Neural crest cell (in vitro differentiated cells): ENCODE results near the gene ARHGEF4. TPM values are rescaled to one million over a fixed set of nuclear protein-coding genes. Genes with fewer than 3 reads are reported as not detected.
A peak's percentile ranks its signal among the peaks of the same experiment; 100 is the strongest.

Experiments
- DNase-seq: peaks from one replicate; pipeline ENCODE4 v3.0.0; 2021; ENCODE audit warnings: low read depth, mixed read lengths, low spot score
- H3K27ac Mint-ChIP-seq: one replicate; pipeline ENCODE4 v1.8.0; 2021; ENCODE audit warnings: mild to moderate bottlenecking, mixed read lengths; ENCODE audit not compliant: unreplicated experiment
- H3K27me3 Mint-ChIP-seq: 2 replicates; pipeline ENCODE4 v1.8.0; 2021; ENCODE audit warnings: low read depth, mild to moderate bottlenecking, mixed read lengths
- H3K36me3 Mint-ChIP-seq: 2 replicates; pipeline ENCODE4 v1.8.0; 2021; ENCODE audit warnings: low read depth, mild to moderate bottlenecking, mixed read lengths
- H3K4me1 Mint-ChIP-seq: 2 replicates; pipeline ENCODE4 v1.8.0; 2021; ENCODE audit warnings: mixed read lengths
- H3K4me3 Mint-ChIP-seq: one replicate; pipeline ENCODE4 v1.8.0; 2021; ENCODE audit warnings: mild to moderate bottlenecking, mixed read lengths
- H3K9me3 Mint-ChIP-seq: 2 replicates; pipeline ENCODE4 v1.8.0; 2021; ENCODE audit warnings: mixed read lengths
- total RNA-seq: library from RNA; stranded (reverse); gene quantifications from 2 replicates; pipeline ENCODE4 v1.2.1, GENCODE V29; 2021
- TF ChIP-seq, protein P1 (sequence below): fragments of 200-600 bp; sonication (generic); conservative IDR thresholded peaks from 2 replicates; pipeline ENCODE4 v1.5.0; 2021; ENCODE audit warnings: antibody characterized with exemption, mild to moderate bottlenecking

Gene ARHGEF4
- total RNA-seq, 1 donor from 2014 or later = 22.1 TPM

DNA sequence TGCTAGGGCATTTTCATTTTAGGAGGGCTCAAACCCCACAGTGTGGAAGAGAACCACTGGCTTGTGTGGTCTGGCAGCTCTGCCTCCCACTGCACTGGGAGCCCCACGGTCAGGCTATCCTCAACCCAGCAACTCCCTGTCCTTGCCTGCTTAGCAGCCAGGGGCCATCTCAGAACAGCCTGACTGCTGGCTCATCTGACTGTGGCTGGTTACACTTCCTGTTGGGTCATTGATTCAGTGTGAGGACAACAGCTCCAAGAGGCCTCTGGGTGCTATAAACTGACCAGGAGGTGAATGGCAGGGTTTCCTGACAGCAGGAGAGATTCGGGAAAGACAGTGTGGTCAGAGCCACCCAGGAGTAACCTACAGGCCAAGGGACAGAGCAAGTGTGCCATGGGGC, 41.3 kb upstream of the ARHGEF4 start:
- peak overlapping the region; percentile 14 for H3K4me3 Mint-ChIP-seq

DNA sequence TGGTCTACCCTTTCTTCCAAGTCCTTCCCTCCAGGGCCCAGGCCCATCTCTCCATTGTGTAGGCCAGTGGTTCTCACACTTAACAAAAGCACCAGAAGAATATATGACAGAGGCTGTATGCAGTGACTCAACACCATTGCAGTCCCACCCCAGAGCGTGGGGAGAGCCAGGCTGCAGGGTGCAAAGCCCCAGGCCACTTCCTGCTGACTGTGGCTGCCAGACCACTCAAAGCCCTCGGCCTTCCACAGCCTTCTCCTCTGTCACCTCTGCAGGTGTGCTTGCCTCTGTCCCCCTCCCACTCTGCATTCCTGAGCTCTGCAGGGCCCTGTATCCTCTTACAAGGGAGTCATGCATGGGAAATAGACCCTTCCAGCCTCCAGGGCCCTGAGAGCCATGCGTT, 40.4 kb upstream of the ARHGEF4 start:
- peak overlapping the region; percentile 76 for H3K4me3 Mint-ChIP-seq
- TF ChIP-seq, protein P1, sequence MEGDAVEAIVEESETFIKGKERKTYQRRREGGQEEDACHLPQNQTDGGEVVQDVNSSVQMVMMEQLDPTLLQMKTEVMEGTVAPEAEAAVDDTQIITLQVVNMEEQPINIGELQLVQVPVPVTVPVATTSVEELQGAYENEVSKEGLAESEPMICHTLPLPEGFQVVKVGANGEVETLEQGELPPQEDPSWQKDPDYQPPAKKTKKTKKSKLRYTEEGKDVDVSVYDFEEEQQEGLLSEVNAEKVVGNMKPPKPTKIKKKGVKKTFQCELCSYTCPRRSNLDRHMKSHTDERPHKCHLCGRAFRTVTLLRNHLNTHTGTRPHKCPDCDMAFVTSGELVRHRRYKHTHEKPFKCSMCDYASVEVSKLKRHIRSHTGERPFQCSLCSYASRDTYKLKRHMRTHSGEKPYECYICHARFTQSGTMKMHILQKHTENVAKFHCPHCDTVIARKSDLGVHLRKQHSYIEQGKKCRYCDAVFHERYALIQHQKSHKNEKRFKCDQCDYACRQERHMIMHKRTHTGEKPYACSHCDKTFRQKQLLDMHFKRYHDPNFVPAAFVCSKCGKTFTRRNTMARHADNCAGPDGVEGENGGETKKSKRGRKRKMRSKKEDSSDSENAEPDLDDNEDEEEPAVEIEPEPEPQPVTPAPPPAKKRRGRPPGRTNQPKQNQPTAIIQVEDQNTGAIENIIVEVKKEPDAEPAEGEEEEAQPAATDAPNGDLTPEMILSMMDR = no peak
- peaks cover 5% of the 10 kb centered on the region for H3K27me3 Mint-ChIP-seq
- H3K9me3 Mint-ChIP-seq = no peaks in the 10 kb centered on the region
- peaks cover 24% of the 10 kb centered on the region for H3K4me1 Mint-ChIP-seq
- no peak overlapping the region for H3K27ac Mint-ChIP-seq
- DNase-seq = no peak
- no peaks in the 10 kb centered on the region for H3K36me3 Mint-ChIP-seq

More for the DNA sequence above, 41.3 kb upstream of the ARHGEF4 start:
- Mint-ChIP-seq H3K36me3 (no peaks in the 10 kb centered on the region), H3K9me3 (no peaks in the 10 kb centered on the region), H3K4me1 (peaks cover 15% of the 10 kb centered on the region), H3K27ac (no peak overlapping the region), H3K27me3 (peaks cover 5% of the 10 kb centered on the region)
- DNase-seq = no peak
- TF ChIP-seq, protein P1 = no peak

DNA sequence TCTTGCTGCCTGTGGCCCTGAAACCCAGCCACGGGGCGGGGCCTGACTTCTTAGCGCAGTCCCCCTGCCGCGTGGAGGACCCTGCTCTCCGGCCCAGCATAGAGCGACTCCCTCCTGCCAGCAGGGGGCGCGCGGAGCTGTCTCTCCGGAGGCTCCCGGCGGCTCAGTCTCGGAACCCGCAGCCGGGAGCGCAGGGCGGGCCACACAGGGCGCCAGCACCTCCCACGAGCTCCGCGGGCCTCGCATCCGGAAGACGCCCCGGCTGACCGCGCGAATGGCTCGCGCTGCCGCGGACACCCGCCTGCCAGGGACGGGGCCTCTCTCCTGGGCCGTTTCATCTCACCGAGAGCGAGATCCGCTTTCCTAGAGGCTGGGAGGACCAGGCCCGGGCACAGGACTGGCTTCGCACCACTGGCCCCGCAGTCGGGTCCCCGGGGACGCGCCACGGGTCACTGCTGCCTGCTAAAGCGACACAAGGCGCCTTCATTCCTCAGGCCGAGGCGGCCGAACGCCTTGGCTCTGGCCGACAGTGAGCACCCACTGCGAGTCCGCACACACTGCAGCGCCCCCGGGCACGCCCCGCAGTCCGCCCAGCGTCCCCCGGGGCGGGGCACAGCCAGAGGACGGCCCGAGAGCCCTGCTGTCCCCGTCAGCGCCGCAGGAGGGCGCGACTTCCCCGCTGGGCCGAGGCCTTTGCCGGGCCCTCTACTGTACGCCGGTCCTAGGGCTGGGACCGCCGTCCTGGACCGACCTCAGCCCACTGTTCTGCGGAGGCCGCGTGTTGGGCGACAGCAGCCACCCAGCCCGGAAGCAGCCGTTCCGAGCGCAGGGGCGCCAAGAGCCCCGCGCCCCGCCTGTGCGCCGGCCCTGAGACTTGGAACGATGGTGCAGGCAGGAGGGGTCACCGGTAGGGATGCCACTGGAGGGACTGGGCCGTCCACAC, 39.0 kb upstream of the ARHGEF4 start:
- H3K9me3 Mint-ChIP-seq = no peaks in the 10 kb centered on the region
- TF ChIP-seq, protein P1 = peak; percentile 78
- peaks cover 26% of the 10 kb centered on the region for H3K4me1 Mint-ChIP-seq
- H3K27ac Mint-ChIP-seq = no peak overlapping the region
- peak; percentile 98 for DNase-seq
- peaks cover 5% of the 10 kb centered on the region for H3K27me3 Mint-ChIP-seq
- no peaks in the 10 kb centered on the region for H3K36me3 Mint-ChIP-seq
- H3K4me3 Mint-ChIP-seq = peak overlapping the region; percentile 70

DNA sequence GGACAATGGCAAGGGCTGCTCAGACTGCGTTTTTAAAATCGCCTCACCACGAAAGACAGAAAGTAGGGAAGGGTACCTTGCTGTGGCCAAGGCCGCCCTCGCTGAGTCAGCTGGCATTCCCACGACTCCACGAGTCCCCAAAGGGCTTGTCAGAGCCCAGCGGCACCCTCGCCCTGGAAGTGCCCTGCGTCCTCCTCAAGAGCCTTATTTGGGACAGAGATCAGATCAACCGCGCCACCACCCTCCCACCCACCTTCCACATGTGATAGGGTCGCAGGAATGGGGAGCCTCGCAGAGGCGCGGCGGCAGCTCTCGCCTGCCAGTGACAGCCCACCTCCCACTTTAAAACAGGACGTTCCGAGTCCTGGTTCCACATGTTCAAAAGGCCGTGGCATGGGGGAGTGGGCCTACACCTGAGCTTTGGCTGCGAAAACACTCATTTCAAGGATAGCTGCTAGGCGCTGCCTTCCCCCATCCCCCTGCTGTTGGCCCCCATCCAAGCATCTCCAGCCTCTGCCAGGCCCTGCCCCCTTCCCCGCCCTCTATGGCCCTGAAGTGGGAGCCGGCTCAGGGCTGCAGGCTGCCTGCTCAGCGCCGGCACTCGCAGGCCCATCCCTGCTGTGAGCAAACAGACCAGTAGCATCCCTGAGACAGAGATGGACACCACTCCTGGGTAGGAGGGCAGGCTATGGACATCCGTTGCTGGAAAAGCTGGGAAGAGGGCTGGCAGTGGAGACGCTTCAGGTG, 38.1 kb upstream of the ARHGEF4 start:
- DNase-seq = peak; percentile 16
- Mint-ChIP-seq H3K36me3 (no peaks in the 10 kb centered on the region), H3K4me1 (peaks cover 26% of the 10 kb centered on the region), H3K9me3 (no peaks in the 10 kb centered on the region), H3K4me3 (peak overlapping the region; percentile 70), H3K27me3 (peaks cover 2% of the 10 kb centered on the region), H3K27ac (no peak overlapping the region)
- TF ChIP-seq, protein P1 = no peak

DNA sequence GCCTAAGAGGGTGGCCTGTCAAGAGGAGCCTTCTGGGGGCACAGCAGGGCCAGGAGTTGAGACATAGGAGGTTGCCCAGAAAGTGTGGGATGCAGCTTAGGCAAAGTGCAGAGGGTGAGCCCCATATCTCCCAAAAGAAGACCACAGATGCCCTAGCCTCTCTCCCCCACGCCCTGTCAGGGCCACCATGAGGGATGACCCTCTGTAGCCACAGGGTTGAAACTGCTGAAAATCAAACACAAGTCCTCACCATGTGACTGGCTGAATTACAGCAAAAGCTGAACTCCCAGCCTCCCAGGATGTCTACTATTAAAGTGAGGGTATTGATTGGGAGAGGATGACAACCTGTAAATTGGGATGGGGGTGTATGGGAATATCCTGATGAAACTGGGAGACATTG, 37.4 kb upstream of the ARHGEF4 start:
- no peak for DNase-seq
- H3K36me3 Mint-ChIP-seq = no peaks in the 10 kb centered on the region
- H3K27me3 Mint-ChIP-seq = peaks cover 2% of the 10 kb centered on the region
- TF ChIP-seq, protein P1 = no peak
- H3K4me1 Mint-ChIP-seq = peaks cover 26% of the 10 kb centered on the region
- H3K27ac Mint-ChIP-seq = no peak overlapping the region
- no peak overlapping the region for H3K4me3 Mint-ChIP-seq
- no peaks in the 10 kb centered on the region for H3K9me3 Mint-ChIP-seq
